Stimulated activated CD8-positive, alpha-beta memory T cell treated with anti-CD3 and anti-CD28 coated beads, Interleukin-15, amount 100 ng/mL, for 4 hours (primary cell): ENCODE measurements around the gene HCRTR1.

ENCODE experiments used
- DNase-seq, 2 donors: peaks; one replicate each; pipeline ENCODE4 v3.0.0-alpha.2; 2020; ENCODE audit warnings: low read depth in 2 of 2

The HCRTR1 gene

DNA sequence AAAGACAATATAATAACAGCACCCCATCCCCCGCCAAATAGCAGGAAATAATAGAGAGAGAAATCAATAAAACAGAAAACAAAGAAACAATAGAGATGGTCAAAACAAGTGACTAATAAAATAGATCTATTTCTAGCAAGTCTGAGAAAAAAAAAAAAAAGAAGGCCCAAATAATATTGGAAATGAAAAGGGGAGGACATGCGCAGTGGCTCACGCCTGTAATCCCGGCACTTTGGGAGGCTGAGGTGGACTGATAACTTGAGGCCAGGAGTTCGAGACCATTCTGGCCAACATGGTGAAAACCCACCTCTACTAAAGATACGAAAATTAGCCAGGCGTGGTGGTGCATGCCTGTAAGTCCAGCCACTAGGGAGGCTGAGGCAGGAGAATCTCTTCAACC, 18.5 kb upstream of the HCRTR1 start:
- no peak for DNase-seq

GRCh38 chr1:31600641-31601040, 16.8 kb upstream of the HCRTR1 start:
- no peak for DNase-seq

- no peak for DNase-seq
Observed at GRCh38 chr1:31602081-31602480, 15.4 kb upstream of the HCRTR1 start.

GRCh38 chr1:31605908-31606427, 11.5 kb upstream of the HCRTR1 start:
- DNase-seq, result no peak

GRCh38 chr1:31607360-31607759, 10.1 kb upstream of the HCRTR1 start:
- no peak for DNase-seq

DNA sequence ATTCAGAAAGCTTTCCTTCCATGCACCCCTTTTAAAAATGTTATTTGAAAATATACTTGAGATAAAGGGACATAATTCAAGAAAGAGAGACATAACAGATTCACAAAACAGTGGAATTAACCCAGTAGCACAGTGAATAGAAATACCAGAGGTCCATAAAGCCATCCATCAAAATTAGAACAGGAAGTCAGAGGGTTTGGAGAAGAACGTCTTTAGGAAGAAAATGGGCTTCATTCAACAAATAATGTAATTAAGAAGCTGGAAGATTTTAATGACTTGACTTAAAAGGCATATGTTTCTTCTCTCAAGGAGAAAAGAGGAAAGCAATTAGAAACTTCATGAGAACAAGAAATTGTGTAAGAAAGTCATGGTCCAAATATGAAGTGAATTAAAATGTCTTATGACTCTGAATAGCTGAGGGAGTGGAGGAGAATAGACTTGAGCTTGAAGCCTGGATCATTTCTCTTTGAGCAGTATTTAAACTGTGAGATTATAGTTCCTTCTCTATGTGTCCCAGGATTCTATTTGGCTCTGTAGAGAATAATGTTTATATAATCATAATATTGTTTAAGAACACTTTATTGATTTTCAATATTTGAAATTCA, 7.9 kb upstream of the HCRTR1 start:
- DNase-seq, result no peak

GRCh38 chr1:31614414-31615005, 3.0 kb upstream of the HCRTR1 start:
- DNase-seq, result no peak

- no peak for DNase-seq
Observed at GRCh38 chr1:31615414-31615813, 2.1 kb upstream of the HCRTR1 start.

DNA sequence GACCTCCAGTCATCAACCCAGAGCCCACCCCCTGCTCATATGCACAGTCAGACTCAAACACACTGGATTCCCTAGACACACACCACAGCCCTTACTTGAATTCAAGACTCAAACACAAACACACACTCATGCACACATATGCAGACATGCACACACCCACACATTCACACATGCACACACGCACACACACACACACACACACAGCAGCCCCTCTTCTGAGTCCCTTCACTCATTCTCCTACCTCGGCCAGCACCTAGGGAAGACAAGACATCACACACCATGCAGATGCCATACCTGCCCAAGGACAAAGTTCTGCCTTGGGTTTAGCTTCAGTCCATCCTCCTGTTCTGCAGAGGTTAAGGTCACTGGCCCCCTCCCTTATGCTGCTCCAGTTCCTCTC, 1.6 kb upstream of the HCRTR1 start:
- no peak for DNase-seq

DNA sequence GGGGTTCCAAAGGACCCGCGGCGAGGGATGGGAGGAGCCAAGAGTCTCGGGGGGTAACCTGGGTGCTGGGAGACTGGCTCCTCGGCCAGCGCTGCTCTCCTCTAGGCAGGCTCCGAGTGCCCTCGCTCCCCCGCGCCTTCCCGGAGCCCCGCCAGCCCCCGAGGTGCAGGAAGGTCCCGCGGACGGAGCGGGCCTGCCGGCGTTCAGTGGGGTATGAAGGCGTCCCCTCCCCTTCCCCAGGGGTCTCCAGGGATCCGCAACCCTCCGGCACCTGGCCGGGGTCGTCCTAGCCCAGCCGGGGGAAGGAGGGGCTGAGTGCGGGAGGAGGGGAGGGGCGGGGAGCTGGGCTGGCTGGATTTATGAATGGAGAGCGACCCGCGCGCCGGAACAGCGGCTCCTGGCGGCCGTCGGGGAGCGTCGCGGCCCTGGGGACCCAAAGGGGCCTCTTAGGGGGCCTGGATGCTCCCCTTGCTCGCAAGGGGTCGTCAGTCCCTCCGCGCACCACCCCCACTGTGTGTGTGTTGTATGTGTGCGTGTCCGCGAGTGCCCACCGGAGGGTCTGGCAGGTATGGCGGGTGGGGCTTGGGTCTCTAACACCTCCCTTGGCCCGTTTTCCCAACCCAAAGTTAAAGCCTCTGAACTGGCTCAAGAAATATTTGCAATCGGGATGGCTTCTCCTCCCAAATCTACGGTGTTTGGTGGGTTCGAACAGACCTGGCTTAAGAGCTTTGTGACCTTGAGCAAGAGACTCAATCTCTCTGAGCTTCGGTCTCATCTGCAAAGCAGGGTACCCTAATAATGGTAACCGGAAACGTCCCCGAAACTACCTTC, 642 bp downstream of the HCRTR1 start:
- no peak for DNase-seq

- no peak for DNase-seq
Observed at GRCh38 chr1:31618916-31619846, 1.7 kb downstream of the HCRTR1 start.

- no peak for DNase-seq
Observed at GRCh38 chr1:31620631-31621497, 3.4 kb downstream of the HCRTR1 start.

DNA sequence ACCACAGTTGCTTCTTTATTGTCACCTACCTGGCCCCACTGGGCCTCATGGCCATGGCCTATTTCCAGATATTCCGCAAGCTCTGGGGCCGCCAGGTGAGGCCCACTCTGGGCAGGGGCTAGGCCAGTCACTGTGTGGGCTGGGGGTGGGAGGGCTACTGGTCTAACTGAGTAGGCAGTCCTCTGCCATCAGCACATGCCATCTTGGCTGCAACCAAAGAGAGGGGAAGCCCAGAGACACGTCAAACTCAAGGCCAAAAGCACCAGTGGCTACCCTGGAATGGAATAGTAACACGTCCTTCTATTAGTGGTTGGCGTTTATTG, 4.0 kb downstream of the HCRTR1 start:
- no peak for DNase-seq

GRCh38 chr1:31621847-31622730, 4.6 kb downstream of the HCRTR1 start:
- no peak for DNase-seq

GRCh38 chr1:31623365-31623764, 5.9 kb downstream of the HCRTR1 start:
- DNase-seq, result no peak

DNA sequence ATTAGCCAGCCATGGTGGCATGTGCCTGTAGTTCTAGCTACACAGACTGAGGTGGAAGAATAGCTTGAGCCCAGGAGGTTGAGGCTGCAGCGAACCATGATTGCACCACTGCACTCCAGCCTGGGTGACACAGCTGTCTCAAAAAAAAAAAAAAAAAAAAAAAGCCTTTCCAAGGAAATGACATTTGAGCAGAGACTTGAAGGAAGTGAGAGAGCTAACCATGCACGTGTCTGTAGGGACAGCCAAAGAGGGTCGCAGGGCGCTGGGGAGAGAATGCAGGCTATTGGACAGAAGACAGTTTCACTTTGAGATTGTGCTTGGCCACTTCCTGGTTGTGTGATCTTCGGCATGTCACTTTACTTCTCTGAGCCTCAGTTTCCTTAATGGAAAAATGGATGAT, 6.8 kb downstream of the HCRTR1 start:
- DNase-seq, result no peak

GRCh38 chr1:31624731-31625514, 7.4 kb downstream of the HCRTR1 start:
- DNase-seq, result no peak

DNA sequence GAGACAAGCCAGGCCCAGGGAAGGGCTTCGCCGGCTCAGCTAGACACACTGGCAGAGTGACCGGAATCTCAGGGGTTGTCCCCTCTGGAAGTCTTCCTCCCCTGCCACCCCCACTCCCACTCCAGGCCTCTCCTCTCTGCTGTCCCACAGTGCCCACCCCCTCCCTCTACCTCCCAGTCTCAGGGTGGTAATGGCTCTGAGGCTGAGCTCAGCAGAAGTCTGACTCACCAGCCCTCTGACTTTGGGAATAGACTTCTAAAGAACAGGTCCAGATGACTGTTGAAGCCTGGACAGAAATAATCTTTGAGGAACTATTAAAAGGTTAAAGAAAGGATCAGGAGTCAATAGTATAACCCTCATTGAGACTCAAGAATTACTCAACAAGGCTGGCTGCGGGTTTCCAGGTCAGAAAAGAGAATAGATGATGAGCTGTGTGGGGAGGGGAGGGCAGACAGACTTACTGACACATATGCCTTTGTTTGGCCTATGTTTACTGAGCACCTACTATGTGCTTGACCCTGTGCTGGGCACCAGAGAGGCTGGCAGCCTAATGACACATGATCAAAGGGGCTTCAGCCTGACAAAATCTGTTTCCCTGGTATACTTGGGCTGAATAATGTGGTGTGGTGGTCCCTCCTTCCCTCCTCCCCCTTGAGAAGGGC, 8.2 kb downstream of the HCRTR1 start:
- DNase-seq, result no peak
